ENCODE results near the gene ENTPD6. TPM values are rescaled to one million over a fixed set of nuclear protein-coding genes. Genes with fewer than 3 reads are reported as not detected.

The ENTPD6 gene
- total RNA-seq, 1 donor from 2014 or later, result 57.8 TPM

- peaks cover 17% of the 10 kb centered on the region for H3K36me3 Mint-ChIP-seq (ENCODE audit: low read depth, unreplicated experiment)
- no peaks in the 10 kb centered on the region for H3K27me3 ChIP-seq (ENCODE audit: insufficient read depth, low read length)
These were observed 79.6 kb downstream of the ENTPD6 start for GRCh38 chr20:25274891-25275812.

GRCh38 chr20:25275813-25276532, 80.5 kb downstream of the ENTPD6 start:
- peaks cover 37% of the 10 kb centered on the region for H3K79me2 ChIP-seq (ENCODE audit: insufficient read depth, low read length)
- H3K4me1 Mint-ChIP-seq (ENCODE audit: low read depth, unreplicated experiment), result peaks cover 7% of the 10 kb centered on the region
- no peak for TF ChIP-seq EZH2 (IDR thresholded peaks at IDR 0.05; ENCODE audit: insufficient read depth, low read length)
- TF ChIP-seq, protein P1, sequence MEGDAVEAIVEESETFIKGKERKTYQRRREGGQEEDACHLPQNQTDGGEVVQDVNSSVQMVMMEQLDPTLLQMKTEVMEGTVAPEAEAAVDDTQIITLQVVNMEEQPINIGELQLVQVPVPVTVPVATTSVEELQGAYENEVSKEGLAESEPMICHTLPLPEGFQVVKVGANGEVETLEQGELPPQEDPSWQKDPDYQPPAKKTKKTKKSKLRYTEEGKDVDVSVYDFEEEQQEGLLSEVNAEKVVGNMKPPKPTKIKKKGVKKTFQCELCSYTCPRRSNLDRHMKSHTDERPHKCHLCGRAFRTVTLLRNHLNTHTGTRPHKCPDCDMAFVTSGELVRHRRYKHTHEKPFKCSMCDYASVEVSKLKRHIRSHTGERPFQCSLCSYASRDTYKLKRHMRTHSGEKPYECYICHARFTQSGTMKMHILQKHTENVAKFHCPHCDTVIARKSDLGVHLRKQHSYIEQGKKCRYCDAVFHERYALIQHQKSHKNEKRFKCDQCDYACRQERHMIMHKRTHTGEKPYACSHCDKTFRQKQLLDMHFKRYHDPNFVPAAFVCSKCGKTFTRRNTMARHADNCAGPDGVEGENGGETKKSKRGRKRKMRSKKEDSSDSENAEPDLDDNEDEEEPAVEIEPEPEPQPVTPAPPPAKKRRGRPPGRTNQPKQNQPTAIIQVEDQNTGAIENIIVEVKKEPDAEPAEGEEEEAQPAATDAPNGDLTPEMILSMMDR (IDR thresholded peaks at IDR 0.05; ENCODE audit: insufficient read depth, low read depth, low read length), result no peak
- peaks cover 70% of the 10 kb centered on the region for H4K20me1 ChIP-seq (ENCODE audit: insufficient read depth, low read length)
- FAIRE-seq (no peak), DNase-seq (ENCODE audit: low read depth) (no peak)
- H3K9me3 Mint-ChIP-seq (ENCODE audit: unreplicated experiment), result no peaks in the 10 kb centered on the region
- no peaks in the 10 kb centered on the region for H3K27me3 Mint-ChIP-seq (ENCODE audit: low read depth, unreplicated experiment)
- peaks cover 17% of the 10 kb centered on the region for H3K36me3 Mint-ChIP-seq (ENCODE audit: low read depth, unreplicated experiment)
- H3K36me3 ChIP-seq (ENCODE audit: insufficient read depth, low read length), result peaks cover 43% of the 10 kb centered on the region
- no peak overlapping the region for H3K27ac ChIP-seq (ENCODE audit: low read depth, low read length)
- H3K27me3 ChIP-seq (ENCODE audit: insufficient read depth, low read length), result no peaks in the 10 kb centered on the region
- no peak overlapping the region for H3K4me2 ChIP-seq (ENCODE audit: low read length)
- H2AFZ ChIP-seq (ENCODE audit: low read depth, low read length), result no peak overlapping the region
- H3K4me3 Mint-ChIP-seq (ENCODE audit: unreplicated experiment), result no peak overlapping the region
- H3K4me1 ChIP-seq (ENCODE audit: insufficient read depth, low read length), result no peaks in the 10 kb centered on the region
- no peak overlapping the region for H3K4me3 ChIP-seq (ENCODE audit: insufficient read depth, low read depth, low read length)
- no peak overlapping the region for H3K27ac Mint-ChIP-seq (ENCODE audit: unreplicated experiment)
- H3K9me3 ChIP-seq (ENCODE audit: insufficient read depth, low read depth, low read length), result no peaks in the 10 kb centered on the region
- no peak overlapping the region for H3K9ac ChIP-seq (ENCODE audit: low read length)

More at GRCh38 chr20:25274891-25275812, 79.6 kb downstream of the ENTPD6 start:
- no peak overlapping the region for H3K9ac ChIP-seq (ENCODE audit: low read length)
- peaks cover 41% of the 10 kb centered on the region for H3K79me2 ChIP-seq (ENCODE audit: insufficient read depth, low read length)
- no peak for FAIRE-seq
- no peaks in the 10 kb centered on the region for H3K4me1 ChIP-seq (ENCODE audit: insufficient read depth, low read length)
- Mint-ChIP-seq H3K27ac (ENCODE audit: unreplicated experiment) (no peak overlapping the region), H3K27me3 (ENCODE audit: low read depth, unreplicated experiment) (no peaks in the 10 kb centered on the region), H3K9me3 (ENCODE audit: unreplicated experiment) (no peaks in the 10 kb centered on the region), H3K4me3 (ENCODE audit: unreplicated experiment) (no peak overlapping the region), H3K4me1 (ENCODE audit: low read depth, unreplicated experiment) (peaks cover 7% of the 10 kb centered on the region)
- H3K9me3 ChIP-seq (ENCODE audit: insufficient read depth, low read depth, low read length), result no peaks in the 10 kb centered on the region
- DNase-seq (ENCODE audit: low read depth), result no peak
- peaks cover 40% of the 10 kb centered on the region for H3K36me3 ChIP-seq (ENCODE audit: insufficient read depth, low read length)
- peaks cover 72% of the 10 kb centered on the region for H4K20me1 ChIP-seq (ENCODE audit: insufficient read depth, low read length)
- H3K4me2 ChIP-seq (ENCODE audit: low read length), result no peak overlapping the region
- no peak overlapping the region for H3K27ac ChIP-seq (ENCODE audit: low read depth, low read length)
- no peak overlapping the region for H2AFZ ChIP-seq (ENCODE audit: low read depth, low read length)
- no peak overlapping the region for H3K4me3 ChIP-seq (ENCODE audit: insufficient read depth, low read depth, low read length)
- TF ChIP-seq, protein P1 (IDR thresholded peaks at IDR 0.05; ENCODE audit: insufficient read depth, low read depth, low read length), result no peak
- no peak for TF ChIP-seq EZH2 (IDR thresholded peaks at IDR 0.05; ENCODE audit: insufficient read depth, low read length)

Other genes with a start within 250 kb of the ENTPD6 start
- 0.25 TPM in 1 of 2 replicates, not detected in the other for gene CST7, start 246.4 kb upstream of the ENTPD6 start, total RNA-seq
- gene APMAP, start 203.0 kb upstream of the ENTPD6 start, total RNA-seq, result 110 and 114 TPM in 2 replicates
- 0.24 and 0.27 TPM in 2 replicates for gene ACSS1, start 137.6 kb upstream of the ENTPD6 start, total RNA-seq
- gene VSX1, start 113.6 kb upstream of the ENTPD6 start, total RNA-seq, result not detected in 2 replicates
- 199 and 206 TPM in 2 replicates for gene PYGB, start 52.4 kb downstream of the ENTPD6 start, total RNA-seq
- 88.3 and 98.1 TPM in 2 replicates for gene ABHD12, start 195.1 kb downstream of the ENTPD6 start, total RNA-seq
- gene GINS1, start 212.0 kb downstream of the ENTPD6 start, total RNA-seq, result 5.0 and 6.6 TPM in 2 replicates